Stomach smooth muscle (tissue), 2 donors: ENCODE measurements around the gene IL17RD.

Experiments
- H3K27ac ChIP-seq: one replicate; pipeline ENCODE4 v1.7.0; 2013; ENCODE audit warnings: mild to moderate bottlenecking, low read length, inconsistent platforms
- H3K27me3 ChIP-seq, 2 donors: one replicate each; pipeline ENCODE4 v1.7.0; 2013; ENCODE audit warnings: low read length in 2 of 2; ENCODE audit not compliant: insufficient read depth in 2 of 2, control insufficient read depth in 1 of 2
- H3K36me3 ChIP-seq, 2 donors: one replicate each; pipeline ENCODE4 v1.7.0; 2013; ENCODE audit warnings: low read length in 2 of 2; ENCODE audit not compliant: control insufficient read depth in 2 of 2, insufficient read depth in 2 of 2
- H3K4me1 ChIP-seq: one replicate; pipeline ENCODE4 v1.7.0; 2013; ENCODE audit warnings: low read length; ENCODE audit not compliant: control insufficient read depth, insufficient read depth
- H3K4me3 ChIP-seq, 2 donors: one replicate each; pipeline ENCODE4 v1.7.0; 2013; ENCODE audit warnings: low read length in 2 of 2
- H3K9ac ChIP-seq, 2 donors: one replicate each; pipeline ENCODE4 v1.7.0; 2013; ENCODE audit warnings: low read length in 2 of 2, mild to moderate bottlenecking in 1 of 2
- H3K9me3 ChIP-seq, 2 donors: one replicate each; pipeline ENCODE4 v1.7.0; 2013; ENCODE audit warnings: low read length in 2 of 2; ENCODE audit not compliant: control insufficient read depth in 2 of 2
- donor health status: healthy.
- donor health status: Pancreatic carcinoma.

IL17RD gene

DNA sequence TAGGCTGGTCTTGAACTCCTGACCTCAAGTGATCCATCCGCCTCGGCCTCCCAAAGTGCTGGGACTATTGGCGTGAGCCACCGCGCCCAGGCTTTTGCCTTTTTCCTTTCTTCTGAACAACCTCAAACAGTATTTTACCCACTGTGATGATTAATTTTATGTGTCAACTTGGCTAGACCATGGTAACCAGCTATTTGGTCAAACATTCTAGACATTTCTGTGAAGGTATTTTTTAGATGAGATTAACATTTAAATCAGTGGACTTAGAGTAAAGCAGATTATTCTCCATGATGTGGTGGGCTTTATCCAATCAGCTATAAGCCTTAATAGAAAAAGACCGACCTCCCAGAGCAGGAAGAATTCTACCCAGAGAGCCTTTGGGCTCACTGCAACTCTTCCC lies 98.7 kb downstream of the IL17RD start:
- peaks cover 35% of the 10 kb centered on the region for H3K4me1 ChIP-seq
- H3K4me3 ChIP-seq = no peak overlapping the region

DNA sequence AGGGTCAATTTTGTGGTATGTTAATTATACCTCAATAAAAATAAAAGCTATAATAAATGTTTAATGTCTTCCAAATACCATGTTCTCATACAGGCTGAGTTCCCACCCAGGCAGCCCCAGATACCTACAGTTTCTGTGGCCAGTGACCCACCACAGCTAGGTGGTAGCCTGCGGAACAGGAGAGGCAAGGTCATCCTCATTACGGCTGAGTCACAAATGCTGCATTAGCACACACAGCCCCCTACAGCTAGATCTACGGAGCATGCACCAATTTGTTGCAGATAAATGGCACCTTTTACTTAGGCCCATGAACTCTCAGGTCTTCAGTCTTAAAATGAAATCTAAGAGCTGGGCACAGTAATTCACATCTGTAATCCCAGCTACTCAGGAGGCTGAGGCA lies 99.6 kb downstream of the IL17RD start:
- H3K9ac ChIP-seq = no peak overlapping the region
- H3K36me3 ChIP-seq = no peaks in the 10 kb centered on the region
- no peaks in the 10 kb centered on the region for H3K27me3 ChIP-seq
- no peaks in the 10 kb centered on the region for H3K9me3 ChIP-seq
- H3K4me3 ChIP-seq = no peak overlapping the region
- H3K27ac ChIP-seq = no peak overlapping the region
- peaks cover 36% of the 10 kb centered on the region for H3K4me1 ChIP-seq

More for the DNA sequence above, 98.7 kb downstream of the IL17RD start:
- Histone ChIP-seq H3K27ac (no peak overlapping the region), H3K27me3 (no peaks in the 10 kb centered on the region), H3K36me3 (no peaks in the 10 kb centered on the region), H3K9me3 (no peaks in the 10 kb centered on the region), H3K9ac (no peak overlapping the region)

DNA sequence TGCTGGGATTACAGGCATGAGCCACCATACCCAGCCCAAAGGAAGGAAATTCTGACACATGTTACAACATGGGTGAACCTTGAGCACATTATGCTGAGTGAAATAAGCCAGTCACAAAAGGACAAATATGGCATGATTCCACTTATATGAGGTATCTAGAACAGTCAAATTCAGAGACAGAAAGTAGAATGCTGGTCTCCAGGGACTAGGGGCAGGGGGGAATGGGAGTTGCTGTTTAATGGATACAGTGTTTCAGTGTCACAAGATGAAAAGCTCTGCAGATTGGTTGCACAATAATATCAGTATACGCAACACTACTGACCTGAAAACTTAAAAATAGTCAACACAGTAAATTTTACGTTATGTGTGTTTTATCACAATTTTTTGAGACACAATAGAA lies 100.6 kb downstream of the IL17RD start:
- Histone ChIP-seq H3K9ac (no peak overlapping the region), H3K27me3 (no peaks in the 10 kb centered on the region), H3K4me3 (no peak overlapping the region), H3K27ac (no peak overlapping the region), H3K4me1 (peaks cover 41% of the 10 kb centered on the region), H3K9me3 (no peaks in the 10 kb centered on the region), H3K36me3 (no peaks in the 10 kb centered on the region)

DNA sequence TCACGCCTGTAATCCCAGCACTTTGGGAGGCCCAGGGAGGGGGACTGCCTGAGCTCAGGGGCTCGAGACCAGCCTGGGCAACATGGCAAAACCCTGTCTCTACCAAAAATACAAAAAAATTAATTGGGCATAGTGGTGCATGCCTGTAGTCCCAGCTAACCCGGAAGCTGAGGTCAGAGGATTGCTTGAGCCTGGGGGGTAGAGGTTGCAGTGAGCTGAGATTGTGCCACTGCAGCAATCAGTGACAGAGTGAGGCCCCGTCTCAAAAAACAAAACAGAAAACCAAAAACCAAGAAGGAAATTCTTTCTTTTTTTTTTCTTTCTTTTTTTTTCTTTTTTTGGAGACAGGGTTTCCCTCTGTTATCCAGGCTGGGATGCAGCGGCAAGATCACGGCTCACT lies 101.2 kb downstream of the IL17RD start:
- no peaks in the 10 kb centered on the region for H3K9me3 ChIP-seq
- no peak overlapping the region for H3K9ac ChIP-seq
- peaks cover 40% of the 10 kb centered on the region for H3K4me1 ChIP-seq
- H3K4me3 ChIP-seq = no peak overlapping the region
- no peak overlapping the region for H3K27ac ChIP-seq
- no peaks in the 10 kb centered on the region for H3K36me3 ChIP-seq
- no peaks in the 10 kb centered on the region for H3K27me3 ChIP-seq

DNA sequence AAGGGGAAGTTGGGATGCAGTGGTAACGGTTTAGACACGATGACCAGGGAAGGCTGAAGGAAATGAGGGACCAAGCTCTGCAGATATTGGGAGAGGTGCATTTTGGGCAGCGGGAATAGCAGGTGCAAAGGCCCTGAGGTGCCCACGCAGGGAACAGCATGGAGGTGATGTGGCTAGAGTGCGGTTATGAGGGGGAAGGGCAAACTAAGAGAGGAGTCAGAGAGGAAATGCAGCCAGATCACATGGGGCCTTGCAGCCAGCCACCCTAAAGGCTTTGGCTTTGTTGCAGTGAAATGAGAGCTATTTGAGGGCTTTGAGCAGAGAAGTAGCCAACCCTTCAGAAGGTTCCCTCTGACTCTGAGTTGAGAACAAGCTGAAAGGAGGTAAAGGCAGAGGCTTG lies 102.1 kb downstream of the IL17RD start:
- Histone ChIP-seq H3K9me3 (no peaks in the 10 kb centered on the region), H3K36me3 (no peaks in the 10 kb centered on the region), H3K27ac (peak overlapping the region; percentile 81), H3K4me1 (peaks cover 31% of the 10 kb centered on the region), H3K9ac (no peak overlapping the region), H3K27me3 (no peaks in the 10 kb centered on the region), H3K4me3 (no peak overlapping the region)

DNA sequence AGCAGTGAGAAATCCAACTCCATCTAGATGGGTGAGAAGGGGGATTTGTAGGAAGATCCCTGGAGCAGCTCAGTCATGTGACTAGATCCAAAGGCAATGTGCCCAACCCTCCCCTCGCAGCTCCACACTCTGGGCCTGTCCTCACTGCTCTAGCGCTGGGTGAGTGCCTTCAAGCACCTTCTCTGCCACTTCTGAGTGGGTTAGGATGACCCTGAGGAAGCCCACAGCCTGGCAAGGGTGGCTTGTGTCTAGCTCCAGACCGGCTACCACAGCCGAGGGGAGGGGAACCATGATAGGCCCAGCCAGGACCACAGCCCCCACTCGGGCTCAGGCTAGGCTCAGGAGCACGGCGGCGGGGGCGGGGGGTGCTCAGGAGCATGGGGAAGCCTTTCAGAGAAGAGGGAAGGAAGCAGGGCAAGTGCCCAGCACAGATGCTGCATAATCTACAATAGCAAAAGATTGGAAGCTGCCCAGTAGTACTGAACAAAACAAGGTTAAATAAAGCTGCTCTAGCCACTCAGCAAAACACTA lies 103.0 kb downstream of the IL17RD start:
- Histone ChIP-seq H3K27ac (peak overlapping the region; percentile 81), H3K9ac (peak overlapping the region; percentile 47 to 59), H3K27me3 (no peaks in the 10 kb centered on the region), H3K36me3 (no peaks in the 10 kb centered on the region), H3K4me1 (peaks cover 26% of the 10 kb centered on the region), H3K4me3 (no peak overlapping the region), H3K9me3 (no peaks in the 10 kb centered on the region)

DNA sequence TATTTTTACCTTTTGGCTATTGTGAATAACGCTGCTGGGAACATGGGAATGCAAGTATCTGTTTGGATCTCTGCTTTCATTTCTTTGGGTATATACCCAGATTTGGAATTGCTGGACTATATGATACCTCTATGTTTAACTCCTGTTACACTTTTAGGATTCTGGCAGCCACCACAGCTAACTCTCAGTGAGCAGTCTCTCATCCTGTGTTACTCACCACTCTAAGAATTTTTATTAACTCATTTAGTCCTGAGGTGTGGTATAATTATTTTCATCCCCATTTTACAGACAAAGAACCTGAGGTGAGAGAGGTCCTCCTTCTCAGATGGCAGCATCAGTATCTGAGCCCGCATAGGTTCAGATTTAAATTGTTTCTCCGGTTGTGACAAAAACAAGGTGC lies 103.6 kb downstream of the IL17RD start:
- no peaks in the 10 kb centered on the region for H3K9me3 ChIP-seq
- peaks cover 26% of the 10 kb centered on the region for H3K4me1 ChIP-seq
- no peaks in the 10 kb centered on the region for H3K36me3 ChIP-seq
- peak overlapping the region; percentile 5 to 59 for H3K9ac ChIP-seq
- H3K27ac ChIP-seq = peak overlapping the region; percentile 81
- no peaks in the 10 kb centered on the region for H3K27me3 ChIP-seq
- H3K4me3 ChIP-seq = no peak overlapping the region

DNA sequence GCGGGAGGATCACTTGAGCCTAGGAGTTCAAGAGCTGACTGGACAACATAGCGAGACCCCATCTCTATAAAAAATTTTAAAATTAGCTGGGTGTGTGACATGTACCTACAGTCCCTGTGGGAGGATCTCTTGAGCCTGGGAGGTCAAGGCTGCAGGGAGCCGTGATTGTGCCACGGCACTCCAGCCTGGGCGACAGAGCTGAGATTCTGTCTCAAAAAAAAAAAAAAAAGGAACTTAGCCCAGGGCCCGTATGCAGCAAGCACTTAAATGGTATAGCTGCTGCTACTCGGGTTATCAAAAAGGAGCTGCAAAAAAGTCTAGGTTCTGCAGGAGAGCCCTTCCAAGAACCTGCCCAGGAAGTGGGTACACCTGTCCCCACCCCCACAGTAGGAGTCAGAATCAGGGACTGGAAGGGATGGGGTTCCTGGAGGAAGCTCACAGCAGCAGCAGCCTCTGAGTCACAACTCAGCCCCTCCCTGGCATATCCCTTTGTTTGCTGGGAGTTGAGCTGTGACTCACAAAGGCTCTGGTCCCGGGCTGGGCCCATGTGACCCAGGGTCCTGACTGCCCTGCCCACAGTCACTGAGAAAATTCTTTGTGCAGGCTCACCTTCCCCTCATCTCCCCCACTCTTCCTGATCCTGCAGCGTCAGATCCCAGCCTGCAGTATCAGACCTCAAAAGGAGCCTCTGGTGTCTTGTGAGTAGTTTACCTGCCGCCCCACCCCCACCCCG lies 104.9 kb downstream of the IL17RD start, which contains the start of gene SPATA12:
Gene SPATA12 (plus strand): TSS at position 576 of the 733 bp plus-strand sequence. CDS start 13,031 bp downstream, outside the sequence.
- Histone ChIP-seq H3K36me3 (no peaks in the 10 kb centered on the region), H3K4me3 (no peak within 1 kb of the TSS), H3K9ac (no peak within 1 kb of the TSS), H3K9me3 (no peaks in the 10 kb centered on the region), H3K27me3 (no peaks in the 10 kb centered on the region), H3K4me1 (peaks cover 26% of the 10 kb centered on the region), H3K27ac (peak within 1 kb of the TSS; percentile 81)

DNA sequence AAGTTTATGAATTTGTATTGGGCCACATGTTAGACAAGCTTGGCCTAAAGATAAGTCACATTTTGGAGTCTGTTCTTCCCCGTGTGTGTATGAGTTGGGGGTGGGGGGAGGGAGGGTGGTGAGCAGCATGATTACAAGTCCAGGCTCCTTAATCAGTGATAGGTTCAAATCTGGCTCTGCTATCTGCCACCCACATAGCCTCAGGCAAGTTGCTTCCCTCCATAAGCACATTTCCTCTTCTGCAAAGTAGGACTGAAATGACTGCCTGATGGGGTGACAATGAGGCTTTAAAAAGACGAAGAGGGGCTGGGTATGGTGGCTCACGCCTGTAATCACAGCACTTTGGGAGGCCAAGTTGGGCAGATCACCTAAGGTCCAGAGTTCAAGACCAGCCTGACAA lies 105.7 kb downstream of the IL17RD start:
- Histone ChIP-seq H3K4me1 (peaks cover 26% of the 10 kb centered on the region), H3K9ac (no peak overlapping the region), H3K36me3 (no peaks in the 10 kb centered on the region), H3K9me3 (no peaks in the 10 kb centered on the region), H3K27me3 (no peaks in the 10 kb centered on the region), H3K4me3 (no peak overlapping the region), H3K27ac (no peak overlapping the region)

DNA sequence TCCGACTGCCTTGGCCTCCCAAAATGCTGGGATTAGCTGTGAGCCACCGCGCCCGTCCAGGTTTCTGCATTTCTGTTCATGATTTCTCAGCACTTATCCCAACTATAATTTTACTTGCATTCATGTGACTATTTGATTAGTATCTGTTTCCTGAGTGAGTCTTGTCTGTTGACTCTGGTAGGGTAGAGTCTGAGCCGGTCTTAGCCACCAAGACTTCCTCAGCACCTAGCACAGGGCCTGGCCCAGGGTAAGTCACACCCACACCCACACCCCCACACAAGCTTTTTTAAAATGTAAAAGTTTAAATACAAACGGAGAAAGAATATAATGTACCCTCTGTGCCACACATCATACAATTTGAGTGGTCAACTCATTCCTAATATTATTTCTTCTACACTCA lies 107.8 kb downstream of the IL17RD start:
- Histone ChIP-seq H3K9ac (no peak overlapping the region), H3K9me3 (no peaks in the 10 kb centered on the region), H3K36me3 (no peaks in the 10 kb centered on the region)

DNA sequence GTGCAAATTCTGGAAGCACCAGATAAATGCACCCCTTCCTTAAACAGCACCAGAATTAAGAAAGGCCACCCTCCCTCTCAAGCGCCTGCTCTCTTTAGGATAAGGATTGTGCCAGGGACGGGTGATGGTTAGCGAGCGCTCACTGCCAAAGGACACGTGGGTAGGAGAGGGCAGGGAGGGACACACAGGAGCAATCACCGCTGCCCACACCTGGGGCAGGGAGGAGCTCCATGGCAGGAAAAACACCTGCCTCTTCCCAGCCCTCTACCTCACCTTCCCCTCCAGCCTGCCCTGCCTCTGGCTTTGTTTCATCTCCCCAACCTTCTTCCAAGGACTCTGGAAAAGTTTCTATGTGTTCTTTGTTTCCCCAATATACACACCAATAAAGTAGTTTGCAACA lies 112.0 kb downstream of the IL17RD start:
- Histone ChIP-seq H3K27ac (no peak overlapping the region), H3K27me3 (no peaks in the 10 kb centered on the region), H3K9ac (no peak overlapping the region), H3K9me3 (no peaks in the 10 kb centered on the region), H3K36me3 (no peaks in the 10 kb centered on the region), H3K4me3 (no peak overlapping the region), H3K4me1 (peaks cover 7% of the 10 kb centered on the region)

More for the DNA sequence above, 107.8 kb downstream of the IL17RD start:
- Histone ChIP-seq H3K4me1 (peaks cover 16% of the 10 kb centered on the region), H3K4me3 (no peak overlapping the region), H3K27me3 (no peaks in the 10 kb centered on the region), H3K27ac (no peak overlapping the region)
